ENCODE results near the gene PTPRE.
"Not testable (repeated sequence)": the region's sequence is repeated elsewhere in the genome, so short reads cannot be mapped to it uniquely, and the experiment has no call there.

PTPRE gene

GRCh38 chr10:128081720-128082119, 174.8 kb downstream of the PTPRE start:
- no peak for DNase-seq

GRCh38 chr10:128083191-128083895, 176.4 kb downstream of the PTPRE start:
- no peak for DNase-seq

- DNase-seq: no peak
These were observed 177.5 kb downstream of the PTPRE start for GRCh38 chr10:128084364-128084763.

- no peak for DNase-seq
These were observed 178.1 kb downstream of the PTPRE start for GRCh38 chr10:128084991-128085390.

DNA sequence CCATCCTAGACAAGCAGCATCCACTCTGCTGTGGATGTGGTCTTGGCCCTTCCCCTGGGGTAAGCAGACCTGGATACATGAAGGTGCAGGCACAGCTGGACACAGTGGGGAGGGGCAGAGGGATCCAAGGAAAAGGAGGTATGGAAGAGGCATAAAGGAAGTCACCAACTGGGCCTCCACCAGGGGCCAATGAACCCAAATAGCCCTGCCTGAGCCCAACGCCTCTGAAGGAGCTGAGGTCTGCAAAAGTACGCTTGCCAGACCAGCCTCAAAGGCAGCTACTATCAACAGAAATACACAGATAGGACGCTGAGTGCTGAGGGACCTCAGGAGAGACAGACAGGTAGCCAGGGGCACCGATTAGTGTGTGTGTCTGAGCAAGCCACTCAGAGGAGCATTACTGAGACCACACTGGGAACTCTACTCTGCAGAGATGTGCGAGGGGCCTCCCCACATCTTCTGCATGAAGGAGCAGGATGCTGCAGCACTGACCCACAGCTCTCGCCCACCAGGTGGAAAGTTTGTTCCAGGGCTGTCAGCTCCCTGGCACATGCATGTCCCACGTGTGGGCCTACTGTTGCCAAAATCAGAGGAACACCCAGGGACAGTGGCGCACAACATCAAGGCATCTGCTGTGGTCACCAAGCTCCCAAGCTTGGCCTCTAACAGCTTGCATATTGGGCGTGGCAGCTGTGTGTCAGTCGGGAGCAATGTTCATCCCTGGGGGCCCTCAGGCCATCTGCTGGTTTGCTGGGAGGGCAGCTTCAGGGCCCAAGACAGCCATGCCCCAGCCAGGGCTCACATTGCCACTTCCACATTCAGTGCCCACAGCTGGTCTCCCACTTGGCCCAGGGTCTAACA, 179.3 kb downstream of the PTPRE start:
- no peak for DNase-seq

DNA sequence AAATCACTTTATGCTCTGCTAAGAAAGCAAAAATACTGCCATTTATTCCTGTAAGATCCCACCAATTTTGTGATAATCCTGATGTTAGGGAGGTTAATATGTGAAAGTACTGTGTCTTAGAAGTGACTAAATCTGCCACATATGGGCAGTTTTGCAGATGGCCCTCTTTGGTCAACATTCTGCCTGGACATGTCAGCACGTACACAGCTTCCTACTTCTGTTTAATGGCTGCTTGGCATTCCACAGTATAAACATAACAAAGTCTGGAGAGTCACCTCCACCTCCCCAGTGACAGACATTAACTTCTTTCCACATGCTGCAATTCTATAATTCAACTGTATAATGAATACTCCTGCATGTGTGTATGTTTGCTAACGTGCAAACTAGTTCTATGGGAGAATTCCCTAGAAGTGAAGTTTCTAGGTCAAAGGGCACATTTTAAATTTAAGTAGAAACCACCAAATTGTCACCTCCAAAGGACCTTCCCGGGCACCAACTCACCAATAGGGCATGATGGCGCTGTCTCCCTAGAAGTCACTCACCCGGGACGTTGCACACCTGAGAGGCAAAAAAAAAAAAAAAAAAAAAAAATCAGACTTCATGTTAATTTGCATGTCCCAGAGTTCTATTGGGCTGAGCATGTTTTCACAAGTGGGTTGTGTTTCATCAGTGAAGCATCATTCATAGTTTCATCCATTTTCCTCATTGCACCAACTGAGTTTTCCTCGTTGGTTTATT, 180.4 kb downstream of the PTPRE start:
- no peak for DNase-seq

DNA sequence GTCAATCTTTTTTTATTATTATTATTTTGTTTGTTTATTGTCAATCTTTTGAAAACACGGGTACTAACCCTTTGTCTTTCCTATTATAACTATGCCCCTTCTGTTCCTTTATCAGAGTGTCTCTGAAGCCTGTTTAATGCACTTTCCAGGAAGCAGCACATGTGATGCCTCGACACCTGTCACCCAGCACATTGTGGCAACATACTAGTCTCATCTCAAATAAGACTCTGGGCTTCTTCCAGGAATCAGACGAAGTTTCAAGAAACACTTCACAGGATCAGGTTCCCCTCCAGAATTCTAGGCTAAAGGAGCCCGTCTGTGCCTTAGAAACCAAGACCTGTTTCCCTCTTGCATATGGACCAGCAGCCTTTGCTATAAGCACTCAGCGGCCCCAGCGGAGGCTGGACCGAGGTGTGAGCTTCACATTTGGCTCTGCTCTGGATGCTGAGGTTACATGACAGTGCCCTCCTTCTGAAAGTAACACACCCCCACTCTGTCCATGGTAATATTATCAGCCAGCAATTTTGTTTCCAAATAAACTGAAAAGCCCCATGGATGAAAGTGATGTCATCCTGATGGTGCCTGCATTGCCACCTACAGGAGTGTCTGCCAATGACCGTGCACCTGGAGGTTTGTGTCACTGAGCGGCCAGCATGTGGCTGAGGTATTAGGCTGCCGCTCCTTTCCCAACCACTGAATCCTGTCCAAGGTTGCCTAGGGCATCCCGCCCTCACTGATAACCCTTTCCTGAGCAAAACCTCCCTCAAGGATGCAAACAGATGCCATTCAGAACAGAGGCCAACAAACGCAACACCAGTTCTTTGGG, 181.2 kb downstream of the PTPRE start:
- no peak for DNase-seq

DNA sequence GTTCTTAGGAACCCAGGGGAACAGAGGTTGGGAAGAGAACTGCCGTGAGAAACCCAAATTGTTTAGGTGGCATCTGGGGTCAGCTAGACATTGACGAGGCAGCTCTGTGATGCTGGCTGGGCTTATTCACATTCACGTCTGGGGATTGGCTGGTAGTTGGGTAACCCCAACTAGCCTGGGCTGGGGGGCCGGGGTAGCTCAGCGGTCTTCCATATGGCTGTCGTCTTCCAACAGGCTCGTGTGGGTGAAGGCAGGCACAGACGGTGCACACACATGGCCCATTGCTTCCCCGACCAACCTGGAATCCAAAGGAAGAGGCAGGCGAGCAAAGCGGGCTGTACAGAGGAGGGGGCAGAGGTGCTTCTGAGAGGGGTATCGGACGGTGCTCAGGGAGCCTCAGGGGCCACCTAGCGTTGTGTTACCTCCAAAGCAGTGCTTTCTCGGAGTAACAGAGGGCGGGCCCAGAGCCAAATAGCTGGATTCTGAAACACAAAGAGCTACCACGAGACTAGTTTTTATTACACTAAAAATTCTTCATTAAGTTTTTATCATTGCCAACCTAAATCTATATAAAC, 184.8 kb downstream of the PTPRE start:
- no peak for DNase-seq

DNA sequence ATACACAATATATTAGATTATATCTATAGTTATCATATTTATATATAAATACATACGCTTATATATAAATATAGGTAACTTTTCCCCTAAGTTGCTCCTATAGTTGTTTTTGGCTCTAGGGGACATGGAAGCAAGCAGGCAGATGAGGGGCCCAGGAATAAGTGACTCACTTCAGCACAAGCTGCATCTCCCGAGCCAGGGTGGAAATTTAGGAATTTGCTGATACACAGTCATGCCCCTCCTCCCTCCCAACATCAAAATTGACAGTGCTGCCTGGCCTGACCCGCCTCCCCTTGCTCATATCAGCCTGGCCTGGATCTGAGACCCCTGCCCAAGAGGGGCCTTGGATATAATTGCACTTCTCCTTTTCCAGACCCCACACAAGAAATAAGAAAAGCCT, 185.6 kb downstream of the PTPRE start:
- no peak for DNase-seq

DNA sequence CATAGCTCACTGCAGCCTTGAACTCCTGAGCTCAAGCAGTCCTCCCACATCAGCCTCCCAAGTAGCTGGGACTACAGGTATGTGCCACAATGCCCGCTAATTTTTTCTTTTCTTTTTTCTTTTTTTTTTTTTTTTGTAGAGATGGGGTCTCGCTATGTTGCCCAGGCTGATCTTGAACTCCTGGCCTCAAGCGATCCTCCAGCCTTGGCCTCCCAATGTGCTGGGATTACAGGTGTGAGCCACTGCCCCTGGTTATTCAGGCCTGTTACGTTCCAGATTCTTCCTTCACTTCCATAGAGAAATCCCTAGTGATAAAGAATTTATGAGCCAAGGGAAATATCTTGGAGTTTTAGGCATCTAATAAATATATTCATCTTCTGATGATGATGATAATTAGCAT, 187.7 kb downstream of the PTPRE start:
- not testable (repeated sequence) for DNase-seq

GRCh38 chr10:128095027-128095752, 188.3 kb downstream of the PTPRE start:
- no peak for DNase-seq

DNA sequence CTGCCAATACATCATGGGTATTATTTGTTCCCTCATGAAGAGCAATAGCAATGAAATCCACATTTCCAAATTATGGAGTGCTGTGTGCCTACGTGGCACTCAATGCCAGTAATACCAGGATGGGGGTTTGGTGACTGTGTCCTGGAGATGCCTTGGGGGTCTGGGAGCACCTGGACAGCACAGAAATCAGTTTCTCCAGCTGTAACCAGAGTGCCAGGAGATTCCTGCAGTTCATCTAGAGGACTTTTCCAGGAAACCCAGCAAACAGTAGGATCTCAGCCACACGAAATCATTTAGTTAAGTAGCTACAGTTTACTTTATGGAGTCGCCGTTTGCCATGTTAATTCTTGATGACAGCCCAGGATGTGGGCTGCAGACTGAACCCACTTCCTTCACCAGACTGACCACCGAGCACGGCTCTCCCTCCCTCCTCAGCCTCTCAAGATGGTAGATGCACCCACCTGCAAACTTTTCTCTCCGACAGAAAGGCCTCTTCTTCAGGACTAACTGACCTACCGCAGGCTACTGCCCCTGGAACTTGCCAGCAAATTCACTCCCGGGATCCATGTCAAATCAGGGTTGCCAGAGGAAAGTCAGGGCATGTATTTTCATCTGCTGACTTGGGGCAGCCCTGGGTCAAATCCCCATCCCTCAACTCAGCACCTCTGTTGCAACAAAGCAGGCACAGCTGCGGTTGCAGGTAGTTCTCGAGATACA, 189.0 kb downstream of the PTPRE start:
- DNase-seq: no peak

DNA sequence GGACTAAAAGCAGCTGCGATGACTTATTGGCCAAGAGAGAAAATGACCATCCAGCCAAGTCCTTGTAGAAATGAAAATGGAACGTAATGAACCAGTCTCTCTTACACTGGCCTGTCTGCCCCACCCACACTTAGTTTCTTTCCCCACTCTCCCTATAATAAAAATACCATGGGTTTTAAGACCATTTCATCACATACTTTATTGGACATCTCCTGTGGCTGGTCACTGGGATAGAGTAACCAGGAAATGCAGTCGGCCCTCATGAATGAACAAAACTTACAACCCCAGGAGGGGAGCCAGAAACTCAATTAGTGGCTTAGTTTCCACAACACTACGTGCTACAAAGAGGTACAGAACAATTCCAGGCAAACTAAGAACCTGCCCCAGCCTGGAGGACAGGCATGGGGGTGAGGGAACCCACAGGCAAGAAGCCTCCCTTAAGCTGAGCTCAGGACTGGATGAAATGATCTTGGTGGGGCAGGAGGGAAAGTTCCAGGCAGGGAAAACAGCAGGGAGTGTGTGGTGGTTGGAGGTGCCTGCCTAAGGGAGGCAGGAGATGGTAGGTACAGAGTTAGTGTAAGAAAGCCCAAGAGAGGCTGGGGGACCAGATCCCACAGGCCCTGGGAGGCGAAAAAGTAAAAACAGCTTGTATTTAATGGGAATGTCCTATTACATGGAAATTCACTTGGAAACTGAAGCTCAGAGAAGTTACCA, 189.7 kb downstream of the PTPRE start:
- no peak for DNase-seq

DNA sequence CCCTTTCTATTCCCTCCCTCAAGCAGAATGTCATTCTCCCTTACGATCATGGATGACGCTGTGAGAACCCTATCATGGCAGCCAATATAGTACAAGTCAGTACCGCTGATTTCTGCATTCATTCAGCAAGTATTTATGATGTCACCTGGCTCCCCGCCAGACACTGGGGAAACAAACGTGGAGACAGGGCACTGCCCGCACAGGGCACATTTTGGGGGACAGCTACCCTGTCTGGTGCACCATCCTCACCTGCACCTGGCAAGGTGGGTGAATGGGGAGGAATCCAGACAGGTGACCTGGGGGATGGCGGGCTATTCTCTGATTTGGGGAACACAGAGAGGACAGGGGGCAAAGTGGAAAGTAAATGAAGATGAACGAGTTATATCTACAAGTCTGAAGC, 190.9 kb downstream of the PTPRE start:
- no peak for DNase-seq

DNA sequence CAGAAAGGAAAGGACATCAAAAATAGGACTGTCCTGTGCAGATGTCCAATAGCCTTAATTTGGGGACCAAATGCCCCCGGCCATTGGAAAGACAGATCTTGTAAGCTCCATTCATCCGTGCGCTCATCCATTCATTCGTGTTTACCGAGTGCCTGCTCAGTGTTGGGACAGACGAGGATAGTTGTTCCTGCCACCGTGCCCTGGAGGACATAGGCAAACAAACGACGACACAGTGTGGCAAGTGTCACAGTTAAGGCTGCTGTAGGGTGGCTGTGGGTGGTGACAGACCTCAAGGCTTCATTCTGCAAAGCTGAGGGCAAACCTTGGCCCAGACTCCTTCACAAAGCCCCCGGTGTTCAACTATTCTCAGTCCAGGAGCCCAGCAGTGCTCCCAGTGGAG, 191.7 kb downstream of the PTPRE start:
- DNase-seq: no peak

DNA sequence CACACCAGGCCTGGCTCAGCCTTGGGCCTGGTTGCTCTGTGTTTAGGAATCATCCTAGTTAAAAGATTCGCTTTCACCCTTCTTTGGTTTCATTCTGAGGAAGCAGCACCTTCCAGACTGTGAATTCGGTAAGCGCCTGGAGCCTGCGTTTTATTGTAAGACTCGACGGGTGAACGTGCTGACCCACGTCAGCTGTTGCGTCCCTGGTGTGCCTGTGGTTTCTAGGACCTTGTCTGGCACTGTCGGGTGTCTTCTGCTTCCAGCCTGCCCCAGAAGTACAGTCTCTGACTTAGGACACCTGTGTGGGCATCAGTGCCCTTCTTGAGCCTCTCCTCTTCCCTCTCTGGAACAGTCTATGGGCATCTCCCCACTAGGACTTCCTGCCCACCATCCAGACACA, 193.0 kb downstream of the PTPRE start:
- DNase-seq: no peak

DNA sequence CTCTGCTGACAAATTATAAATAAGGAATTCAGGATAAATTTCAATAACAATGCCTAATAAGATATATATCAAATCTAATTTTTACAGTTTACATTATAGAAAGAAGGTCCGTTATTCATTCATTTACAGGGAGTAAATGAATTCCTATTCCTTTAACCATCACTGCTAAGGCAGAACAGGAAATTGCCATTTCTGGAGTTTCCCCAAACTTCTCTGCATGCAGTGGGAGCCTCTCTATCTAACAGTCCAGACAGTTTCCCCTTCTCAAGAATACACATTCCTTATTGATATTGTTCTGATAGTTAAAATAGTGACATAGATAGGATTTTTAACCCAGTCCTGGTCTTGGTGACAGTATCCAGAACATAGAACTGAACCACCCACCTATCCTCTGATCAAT, 195.0 kb downstream of the PTPRE start:
- DNase-seq: no peak

- DNase-seq: no peak
These were observed 195.8 kb downstream of the PTPRE start for GRCh38 chr10:128102480-128103228.

- DNase-seq: no peak
These were observed 196.4 kb downstream of the PTPRE start for GRCh38 chr10:128103229-128103714.

All from NCI-H1105 (cell line).